Gastroesophageal sphincter (tissue), 4 donors: ENCODE data around the gene TUBB4B. TPM values are rescaled to one million over a fixed set of nuclear protein-coding genes. Genes with fewer than 3 reads are reported as not detected.

ENCODE experiments used
- ATAC-seq: fragments of 150-250 bp; one replicate; pipeline ENCODE4 v1.9.1; 2016; ENCODE audit warnings: mild to moderate bottlenecking, moderate library complexity
- H3K27ac ChIP-seq, 4 donors: fragments of 200-600 bp; sonication (generic) in 3 of 4; 1 replicate in 3 of 4; 2 replicates in 1 of 4; pipeline ENCODE4 v1.5.1; 2016 to 2019
- H3K27me3 ChIP-seq: fragments of 200-600 bp; sonication (generic); one replicate; pipeline ENCODE4 v1.5.1; 2019
- H3K36me3 ChIP-seq, 2 donors: fragments of 200-600 bp; sonication (generic); one replicate each; pipeline ENCODE4 v1.5.1; 2019; ENCODE audit warnings: control low read depth in 1 of 2
- H3K4me1 ChIP-seq, 3 donors: fragments of 200-600 bp; sonication (generic); 1 replicate in 2 of 3; 2 replicates in 1 of 3; pipeline ENCODE4 v1.5.1; 2016 to 2019; ENCODE audit warnings: control low read depth in 2 of 3
- H3K4me3 ChIP-seq, 2 donors: fragments of 200-600 bp; sonication (generic); one replicate each; pipeline ENCODE4 v1.5.1; 2019; ENCODE audit warnings: mild to moderate bottlenecking in 1 of 2, moderate library complexity in 1 of 2
- H3K9me3 ChIP-seq, 3 donors: fragments of 200-600 bp; sonication (generic); one replicate each; pipeline ENCODE4 v1.5.1; 2017 to 2019; ENCODE audit warnings: control low read depth in 2 of 3
- CTCF ChIP-seq, 4 experiments: fragments of 200-600 bp in 2 of 4; fragments of 450-650 bp in 2 of 4; sonication (generic) in 1 of 4; IDR thresholded peaks; one replicate each; pipeline ENCODE4 v1.5.1; 2017 to 2019; ENCODE audit warnings: antibody characterized with exemption in 4 of 4, mild to moderate bottlenecking in 2 of 4, moderate library complexity in 2 of 4
- EP300 ChIP-seq: sonication (generic); formaldehyde crosslinking; IDR thresholded peaks from one replicate; pipeline ENCODE4 v1.6.1; 2017; ENCODE audit warnings: antibody characterized with exemption, mild to moderate bottlenecking
- POLR2A ChIP-seq, 2 donors: fragments of 450-650 bp; IDR thresholded peaks; one replicate each; pipeline ENCODE4 v1.6.1; 2017; ENCODE audit warnings: antibody characterized with exemption in 2 of 2, mild to moderate bottlenecking in 2 of 2, moderate library complexity in 1 of 2
- POLR2AphosphoS5 ChIP-seq: sonication (generic); formaldehyde crosslinking; IDR thresholded peaks from one replicate; pipeline ENCODE4 v1.6.1; 2017; ENCODE audit warnings: antibody characterized with exemption
- WGBS, 2 donors: methylation state at CpG; one replicate each; pipeline ENCODE4 v1.1.5; 2018; ENCODE audit warnings: low coverage in 1 of 2; 5-methylcytosine and 5-hydroxymethylcytosine counted together
- total RNA-seq, 4 donors: library from RNA; depleted of rRNA; stranded (reverse); fragments of >200 nt; gene quantifications; one replicate each; pipeline ENCODE4 v1.1.0, GENCODE V29; 2016

The TUBB4B gene
- total RNA-seq, 4 donors from 2014 or later = 220 to 488 (median 265) TPM

GRCh38 chr9:137194388-137194787 lies 46.7 kb upstream of the TUBB4B start:
- H3K27me3 ChIP-seq = no peaks in the 10 kb centered on the region
- no peak for ATAC-seq
- H3K4me1 ChIP-seq = peaks cover 5 to 81% (median 23%) of the 10 kb centered on the region in 3 donors
- H3K4me3 ChIP-seq = no peak overlapping the region
- H3K27ac ChIP-seq = no peak overlapping the region
- H3K36me3 ChIP-seq = peaks cover 0 to 26% of the 10 kb centered on the region in 2 donors
- H3K9me3 ChIP-seq = no peaks in the 10 kb centered on the region
- TF ChIP-seq POLR2A (IDR thresholded peaks at IDR 0.05) (no peak), EP300 (no peak)
- WGBS, 2 donors = no CpG with 5 or more reads among the region's 16 CpGs

GRCh38 chr9:137194909-137195308 lies 46.2 kb upstream of the TUBB4B start:
- WGBS, 2 donors = no CpG with 5 or more reads among the region's 10 CpGs
- Histone ChIP-seq H3K27ac (no peak overlapping the region), H3K27me3 (no peaks in the 10 kb centered on the region), H3K9me3 (no peaks in the 10 kb centered on the region), H3K4me3 (no peak overlapping the region), H3K4me1 (peaks cover 0 to 81% (median 22%) of the 10 kb centered on the region in 3 donors), H3K36me3 (peaks cover 0 to 24% of the 10 kb centered on the region in 2 donors)
- ATAC-seq = no peak
- TF ChIP-seq POLR2A (IDR thresholded peaks at IDR 0.05) (no peak), EP300 (no peak)

DNA sequence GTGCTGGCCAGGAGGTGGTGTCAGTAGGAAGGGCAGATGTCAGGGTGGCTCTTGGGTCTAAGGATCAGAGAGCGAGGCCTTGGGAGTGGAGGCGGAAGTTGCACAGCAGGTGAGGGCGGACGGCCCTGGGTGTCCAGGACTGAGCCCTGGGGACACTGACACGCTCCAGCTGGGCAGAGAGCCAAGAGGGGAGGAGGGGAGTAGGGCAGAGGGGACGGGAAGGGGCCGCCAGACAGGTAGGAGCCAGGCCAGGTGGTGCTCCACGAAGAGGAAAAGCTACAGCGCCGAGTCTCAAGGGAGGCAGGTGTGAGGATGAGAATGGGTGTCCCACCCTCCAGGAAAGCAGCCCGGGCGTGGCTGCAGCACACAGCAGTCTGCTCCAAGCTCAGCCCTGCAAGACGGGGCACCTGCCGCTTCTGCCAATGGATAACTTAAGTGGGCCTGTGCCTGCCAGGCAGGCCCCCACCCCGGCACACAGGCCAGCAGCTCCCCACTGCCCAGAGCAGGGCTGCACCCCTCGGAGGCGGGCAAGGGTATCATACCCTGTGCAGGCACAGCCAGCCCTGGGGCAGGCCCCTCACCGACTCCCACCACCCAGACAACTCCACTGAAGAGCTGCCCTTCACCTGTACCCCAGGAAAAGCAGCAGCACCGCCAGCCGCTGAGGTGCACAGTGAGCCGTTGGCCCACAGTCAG lies 45.4 kb upstream of the TUBB4B start:
- Histone ChIP-seq H3K4me3 (no peak overlapping the region), H3K36me3 (peaks cover 0 to 16% of the 10 kb centered on the region in 2 donors), H3K4me1 (peaks cover 0 to 73% (median 17%) of the 10 kb centered on the region in 3 donors), H3K9me3 (no peaks in the 10 kb centered on the region), H3K27ac (no peak overlapping the region), H3K27me3 (no peaks in the 10 kb centered on the region)
- 92% methylated on average over 2 of the region's 21 CpGs; no CpG with 5 or more reads in 1 of the 2 donors for WGBS, 2 donors
- TF ChIP-seq POLR2AphosphoS5 = no peak
- no peak for ATAC-seq

GRCh38 chr9:137198051-137198901 lies 42.8 kb upstream of the TUBB4B start:
- ATAC-seq = no peak
- WGBS, 2 donors = 100% methylated on average over 2 of the region's 19 CpGs; no CpG with 5 or more reads in 1 of the 2 donors
- Histone ChIP-seq H3K36me3 (no peaks in the 10 kb centered on the region), H3K9me3 (no peaks in the 10 kb centered on the region), H3K27ac (no peak overlapping the region), H3K4me1 (peaks cover 0 to 82% (median 26%) of the 10 kb centered on the region in 3 donors), H3K4me3 (no peak overlapping the region), H3K27me3 (no peaks in the 10 kb centered on the region)
- TF ChIP-seq POLR2AphosphoS5 (no peak), EP300 (no peak), CTCF (IDR thresholded peaks at IDR 0.05) (no peak), POLR2A (IDR thresholded peaks at IDR 0.05) (no peak)

DNA sequence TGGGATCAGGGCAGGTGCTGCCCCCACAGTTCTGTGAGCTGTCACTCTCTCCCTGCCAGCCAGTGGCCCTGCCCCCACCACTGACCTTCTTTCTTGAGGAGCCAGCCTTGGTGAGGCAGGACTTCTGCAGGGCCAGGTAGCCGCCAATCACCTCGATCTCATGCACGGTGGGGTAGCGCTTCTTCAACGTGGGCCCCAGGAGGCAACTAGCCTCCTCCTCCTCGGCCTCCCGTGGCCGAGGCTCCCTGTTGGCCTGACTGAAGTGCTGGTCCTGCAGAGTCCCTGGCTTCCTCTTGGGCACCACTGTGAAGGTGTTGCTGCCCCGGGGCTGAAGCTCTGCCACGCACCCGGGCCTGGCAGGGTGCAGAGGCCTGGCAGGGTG lies 42.2 kb upstream of the TUBB4B start:
- no peak for ATAC-seq

More for the DNA sequence above, 42.2 kb upstream of the TUBB4B start:
- TF ChIP-seq EP300 (no peak), POLR2A (IDR thresholded peaks at IDR 0.05) (no peak), CTCF (IDR thresholded peaks at IDR 0.05) (no peak), POLR2AphosphoS5 (no peak)
- no peak overlapping the region for H3K27ac ChIP-seq
- no peaks in the 10 kb centered on the region for H3K9me3 ChIP-seq
- no peaks in the 10 kb centered on the region for H3K27me3 ChIP-seq
- no peaks in the 10 kb centered on the region for H3K36me3 ChIP-seq
- peak overlapping the region in 1 of 2 donors; percentile 68 for H3K4me3 ChIP-seq
- WGBS, 2 donors = 73% methylated on average over 3 of the region's 11 CpGs; no CpG with 5 or more reads in 1 of the 2 donors
- H3K4me1 ChIP-seq = peaks cover 0 to 86% (median 32%) of the 10 kb centered on the region in 3 donors
